Posterior vena cava (tissue), 2 donors: ENCODE measurements around the gene PAQR8. TPM values are rescaled to one million over a fixed set of nuclear protein-coding genes. Genes with fewer than 3 reads are reported as not detected.
"Not testable (repeated sequence)": the region's sequence is repeated elsewhere in the genome, so short reads cannot be mapped to it uniquely, and the experiment has no call there.

Experiments used
- DNase-seq: peaks from one replicate; pipeline ENCODE4 v3.0.0-alpha.2; 2020; ENCODE audit warnings: low spot score
- intact Hi-C, 2 donors: fragments of 100-400 bp; cut with DNase I; formaldehyde crosslinking; loops; one replicate each; pipeline versions ENCODE4 v1.14.1 to v1.14.2; 2022 to 2023
- total RNA-seq, 2 donors: library from RNA; stranded (reverse); fragmentation: NEBNext Ultra II Directional; extraction: Animal tissue kit (Norgen Biotek cat#: 25700); gene quantifications; one replicate each; pipeline ENCODE4 v1.2.1, GENCODE V29; 2021
- donor health status: DM: yes; HTN: yes; CAD: no.
- donor health status: DM: yes; HTN: yes; CAD: no.

PAQR8 gene
- total RNA-seq, 2 donors from 2014 or later, result 3.9 TPM

DNA sequence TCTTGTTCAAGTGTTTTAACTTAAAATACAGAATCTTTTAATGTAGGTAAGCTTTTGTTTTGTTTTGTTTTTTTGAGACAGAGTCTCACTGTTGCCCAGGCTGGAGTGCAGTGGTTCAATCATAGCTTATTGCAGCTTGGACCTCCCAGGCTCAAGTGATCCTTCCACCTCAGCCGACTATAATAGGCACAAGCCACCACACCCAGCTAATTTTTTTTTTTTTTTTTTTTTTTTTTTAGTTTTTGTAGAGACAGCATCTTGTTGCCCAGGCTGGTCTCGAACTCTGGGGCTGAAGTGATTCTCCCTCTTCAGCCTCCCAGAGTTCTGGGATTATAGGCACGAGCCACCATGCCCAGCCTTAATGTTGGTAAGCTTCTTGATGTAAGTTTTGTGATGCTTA, 61.5 kb downstream of the PAQR8 start:
- intact Hi-C loops, result loop anchor here in 1 of 2 donors (10.0 kb wide), 1 partner anchor 151 kb away; the partner anchor contains the start of gene TRAM2
- no peak for DNase-seq

DNA sequence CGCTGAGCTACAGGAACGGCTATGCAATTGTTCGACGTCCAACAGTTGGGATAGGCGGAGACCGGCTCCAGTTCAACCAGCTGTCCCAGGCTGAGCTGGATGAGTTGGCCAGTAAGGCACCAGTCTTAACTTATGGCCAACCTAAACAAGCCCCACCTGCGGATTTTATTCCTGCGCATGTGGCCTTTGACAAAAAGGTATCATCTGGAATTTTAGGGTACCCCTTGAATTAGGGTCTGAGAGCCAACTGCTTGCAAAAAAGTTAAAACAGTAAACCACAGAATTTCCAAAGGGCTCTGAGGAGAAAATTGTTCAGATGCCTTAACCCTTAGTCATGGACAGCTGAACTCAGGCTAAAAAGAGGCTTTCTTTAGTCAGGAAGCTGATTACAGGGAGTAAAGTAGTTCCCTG, 62.0 kb downstream of the PAQR8 start:
- intact Hi-C loops, result loop anchor here in 1 of 2 donors (10.0 kb wide), 1 partner anchor 151 kb away; the partner anchor contains the start of gene TRAM2
- DNase-seq, result no peak

DNA sequence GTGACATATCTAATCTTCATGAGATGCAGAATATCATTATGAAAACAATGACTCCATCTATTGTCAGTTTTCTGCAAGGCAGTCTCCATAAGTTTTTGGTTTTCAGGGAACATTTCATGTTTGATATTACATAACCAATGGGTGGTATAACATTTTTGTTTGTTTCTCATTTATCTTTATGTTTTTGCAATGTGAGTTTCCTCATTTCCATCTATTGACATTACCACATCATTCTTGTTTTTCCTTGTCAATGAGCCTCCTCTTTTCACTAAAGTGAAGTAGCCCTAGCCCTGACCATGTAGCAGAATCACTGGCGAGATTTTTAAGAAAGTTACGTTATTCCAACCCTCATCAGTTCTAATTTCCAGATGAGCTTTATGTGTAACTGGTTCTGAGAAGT, 62.6 kb downstream of the PAQR8 start:
- intact Hi-C loops, result loop anchor here in 1 of 2 donors (10.0 kb wide), 1 partner anchor 150 kb away; the partner anchor contains the start of gene TRAM2
- no peak for DNase-seq

DNA sequence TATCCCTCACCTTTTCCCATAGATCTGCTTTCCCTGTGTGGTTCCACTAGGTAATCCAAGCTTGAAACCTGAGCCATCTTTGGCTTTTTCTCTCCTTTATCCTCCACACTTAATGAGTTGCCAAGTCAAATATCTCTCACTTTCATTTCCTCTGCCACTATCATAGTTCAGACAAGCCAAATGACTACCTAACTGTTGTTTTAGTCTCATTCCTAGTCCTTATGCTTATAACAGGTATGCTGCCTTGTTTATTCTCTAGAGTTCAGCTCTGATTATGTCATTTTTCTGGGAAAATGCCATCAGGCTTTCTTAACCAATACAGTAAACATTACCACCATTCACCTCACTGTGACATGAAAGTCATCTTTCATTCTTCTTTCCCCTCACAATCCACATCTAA, 64.7 kb downstream of the PAQR8 start:
- intact Hi-C loops, result loop anchor here in 1 of 2 donors (10.0 kb wide), 1 partner anchor 148 kb away; the partner anchor contains the start of gene TRAM2
- no peak for DNase-seq

DNA sequence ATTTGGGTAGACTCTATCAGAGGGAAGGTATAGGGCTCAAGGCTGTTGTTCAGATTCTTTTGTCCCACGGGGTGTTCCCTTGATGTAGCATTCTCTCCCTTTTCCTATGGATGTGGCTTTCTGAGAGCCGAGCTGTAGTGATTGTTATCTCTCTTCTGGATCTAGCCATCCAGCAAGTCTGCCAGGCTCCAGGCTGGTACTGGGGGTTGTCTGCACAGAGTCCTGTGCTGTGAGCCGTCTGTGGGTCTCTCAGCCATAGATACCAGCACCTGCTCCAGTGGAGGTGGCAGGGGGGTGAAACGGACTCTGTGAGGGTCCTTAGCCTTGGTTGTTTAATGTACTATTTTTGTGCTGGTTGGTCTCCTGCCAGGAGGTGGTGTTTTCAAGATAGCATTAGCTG, 71.3 kb downstream of the PAQR8 start:
- intact Hi-C loops, DNase-seq: not testable (repeated sequence)

DNA sequence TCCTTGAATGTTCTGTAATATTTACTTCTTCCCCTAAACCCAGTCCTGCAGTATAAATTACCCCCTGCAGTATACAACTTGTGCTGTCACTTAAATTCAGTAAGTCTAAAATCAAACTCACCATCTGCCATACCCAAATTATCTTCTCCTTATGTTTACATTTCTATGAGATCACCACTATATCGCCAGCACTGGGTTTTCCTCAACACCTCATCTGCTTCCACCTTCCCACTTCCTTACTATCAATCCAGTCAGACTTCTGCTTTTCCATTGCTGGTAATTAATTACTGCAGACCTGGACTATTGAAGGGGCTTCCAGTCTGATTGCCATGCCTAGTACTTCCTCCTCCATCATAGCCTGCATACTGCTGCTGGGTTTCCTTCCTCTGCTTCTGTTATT, 73.4 kb downstream of the PAQR8 start:
- intact Hi-C loops, result no loop called here

DNA sequence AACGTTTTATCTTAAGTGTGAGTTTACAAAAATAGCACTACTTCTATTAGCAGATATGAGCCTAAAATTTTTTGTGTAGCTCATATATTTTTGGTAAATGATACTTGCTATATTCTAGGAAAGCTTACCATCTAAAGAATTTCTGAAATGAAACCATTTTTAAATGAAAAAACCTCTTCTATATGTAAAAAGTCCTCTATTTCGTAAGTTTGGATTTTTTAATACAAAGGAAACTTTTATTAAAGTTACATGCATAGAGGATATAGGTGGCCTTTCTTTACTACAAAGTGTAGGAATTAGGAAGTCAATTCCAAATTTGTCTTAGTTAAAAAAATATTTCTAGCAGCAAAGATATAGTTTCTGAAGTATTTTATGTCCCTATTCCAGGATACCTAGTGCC, 77.0 kb downstream of the PAQR8 start:
- intact Hi-C loops, result no loop called here
- DNase-seq, result no peak

More for the DNA sequence above, 73.4 kb downstream of the PAQR8 start:
- DNase-seq, result no peak

DNA sequence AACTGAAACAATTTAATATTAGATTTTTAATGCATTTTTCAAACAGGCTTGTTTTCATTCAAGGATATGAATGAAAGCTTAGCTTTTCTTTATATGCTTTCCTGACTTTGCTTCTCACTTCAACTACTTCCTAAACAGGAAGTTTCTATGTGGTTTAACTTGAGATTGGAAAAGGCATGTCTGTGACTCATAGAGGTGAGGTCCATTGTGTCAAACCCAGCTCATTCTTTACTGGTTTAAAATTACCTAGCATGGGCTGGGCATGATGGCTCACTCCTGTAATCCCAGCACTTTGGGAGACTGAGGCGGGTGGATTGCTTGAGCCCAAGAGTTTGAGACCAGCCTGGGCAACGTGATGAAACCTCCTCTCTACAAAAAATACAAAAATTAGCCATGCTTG, 92.6 kb downstream of the PAQR8 start:
- DNase-seq, result no peak
- intact Hi-C loops, result no loop called here

DNA sequence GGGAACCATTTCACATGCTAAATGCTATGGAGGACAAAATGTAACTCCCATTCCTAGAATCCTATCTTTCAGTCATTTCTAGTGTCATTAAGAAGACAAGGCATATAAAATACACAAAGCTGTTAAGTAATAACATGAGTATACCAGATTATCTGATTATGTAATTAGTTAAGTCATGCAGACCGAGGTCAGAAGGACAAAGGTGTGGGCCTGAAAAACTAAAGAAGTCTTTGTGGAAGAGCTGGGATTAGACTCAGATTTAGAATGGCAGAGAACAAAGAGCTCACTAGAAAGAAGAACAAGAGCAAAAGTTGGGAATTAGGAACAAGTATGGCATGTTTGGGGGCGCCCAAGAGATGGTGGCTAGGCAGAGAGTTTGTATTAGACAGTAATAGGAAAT, 95.1 kb downstream of the PAQR8 start:
- DNase-seq, result no peak
- intact Hi-C loops, result no loop called here

Other genes with a start within 250 kb of the PAQR8 start
- gene IL17A, start 175.8 kb upstream of the PAQR8 start, total RNA-seq, result not detected
- not detected for gene IL17F, start 117.7 kb upstream of the PAQR8 start, total RNA-seq
- gene MCM3, start 77.4 kb upstream of the PAQR8 start, total RNA-seq, result 10 to 100 TPM; 24.5 to 25.6 TPM
- 10 to 100 TPM; 12.0 to 13.5 TPM for gene EFHC1, start 58.2 kb downstream of the PAQR8 start, total RNA-seq
- gene TRAM2, start 214.9 kb downstream of the PAQR8 start, total RNA-seq, result 10 to 100 TPM; 40.8 to 46.9 TPM